ENCODE measurements around the gene BANK1.

The BANK1 gene

GRCh38 chr4:101823864-101824263 lies 33.3 kb downstream of the BANK1 start:
- no peaks in the 10 kb centered on the region for H3K36me3 ChIP-seq (ENCODE audit: control insufficient read depth in 1 of 2, insufficient read depth in 2 of 2, low read length in 2 of 2)
- no peaks in the 10 kb centered on the region for H3K9me3 ChIP-seq (ENCODE audit: control insufficient read depth in 1 of 2, low read length in 2 of 2)
- H3K4me1 ChIP-seq (ENCODE audit: control insufficient read depth in 1 of 2, insufficient read depth in 2 of 2, low read length in 2 of 2): no peaks in the 10 kb centered on the region
- H3K4me3 ChIP-seq (ENCODE audit: low read depth in 1 of 2, low read length in 2 of 2): no peak overlapping the region
- H3K27me3 ChIP-seq (ENCODE audit: low read depth, low read length): no peaks in the 10 kb centered on the region
- H3K27ac ChIP-seq (ENCODE audit: low read length): no peak overlapping the region

GRCh38 chr4:101824500-101824899 lies 34.0 kb downstream of the BANK1 start:
- Histone ChIP-seq H3K36me3 (ENCODE audit: control insufficient read depth in 1 of 2, insufficient read depth in 2 of 2, low read length in 2 of 2) (no peaks in the 10 kb centered on the region), H3K9me3 (ENCODE audit: control insufficient read depth in 1 of 2, low read length in 2 of 2) (no peaks in the 10 kb centered on the region), H3K27me3 (ENCODE audit: low read depth, low read length) (no peaks in the 10 kb centered on the region), H3K4me1 (ENCODE audit: control insufficient read depth in 1 of 2, insufficient read depth in 2 of 2, low read length in 2 of 2) (no peaks in the 10 kb centered on the region), H3K4me3 (ENCODE audit: low read depth in 1 of 2, low read length in 2 of 2) (no peak overlapping the region), H3K27ac (ENCODE audit: low read length) (no peak overlapping the region)

- Histone ChIP-seq H3K27ac (ENCODE audit: low read length) (no peak overlapping the region), H3K4me1 (ENCODE audit: control insufficient read depth in 1 of 2, insufficient read depth in 2 of 2, low read length in 2 of 2) (no peaks in the 10 kb centered on the region)
These were observed 35.4 kb downstream of the BANK1 start for GRCh38 chr4:101825953-101826352.

GRCh38 chr4:101831816-101832215 lies 41.3 kb downstream of the BANK1 start:
- Histone ChIP-seq H3K36me3 (ENCODE audit: control insufficient read depth in 1 of 2, insufficient read depth in 2 of 2, low read length in 2 of 2) (no peaks in the 10 kb centered on the region), H3K9me3 (ENCODE audit: control insufficient read depth in 1 of 2, low read length in 2 of 2) (no peaks in the 10 kb centered on the region), H3K27me3 (ENCODE audit: low read depth, low read length) (no peaks in the 10 kb centered on the region), H3K27ac (ENCODE audit: low read length) (no peak overlapping the region), H3K4me3 (ENCODE audit: low read depth in 1 of 2, low read length in 2 of 2) (no peak overlapping the region), H3K4me1 (ENCODE audit: control insufficient read depth in 1 of 2, insufficient read depth in 2 of 2, low read length in 2 of 2) (peaks cover 0 to 3% of the 10 kb centered on the region in 2 donors)

More at GRCh38 chr4:101825953-101826352, 35.4 kb downstream of the BANK1 start:
- Histone ChIP-seq H3K36me3 (ENCODE audit: control insufficient read depth in 1 of 2, insufficient read depth in 2 of 2, low read length in 2 of 2) (no peaks in the 10 kb centered on the region), H3K27me3 (ENCODE audit: low read depth, low read length) (no peaks in the 10 kb centered on the region), H3K4me3 (ENCODE audit: low read depth in 1 of 2, low read length in 2 of 2) (no peak overlapping the region), H3K9me3 (ENCODE audit: control insufficient read depth in 1 of 2, low read length in 2 of 2) (no peaks in the 10 kb centered on the region)

GRCh38 chr4:101833480-101833879 lies 43.0 kb downstream of the BANK1 start:
- Histone ChIP-seq H3K36me3 (ENCODE audit: control insufficient read depth in 1 of 2, insufficient read depth in 2 of 2, low read length in 2 of 2) (no peaks in the 10 kb centered on the region), H3K4me1 (ENCODE audit: control insufficient read depth in 1 of 2, insufficient read depth in 2 of 2, low read length in 2 of 2) (peaks cover 0 to 3% of the 10 kb centered on the region in 2 donors), H3K4me3 (ENCODE audit: low read depth in 1 of 2, low read length in 2 of 2) (no peak overlapping the region), H3K27me3 (ENCODE audit: low read depth, low read length) (no peaks in the 10 kb centered on the region), H3K9me3 (ENCODE audit: control insufficient read depth in 1 of 2, low read length in 2 of 2) (no peaks in the 10 kb centered on the region), H3K27ac (ENCODE audit: low read length) (no peak overlapping the region)

- Histone ChIP-seq H3K36me3 (ENCODE audit: control insufficient read depth in 1 of 2, insufficient read depth in 2 of 2, low read length in 2 of 2) (no peaks in the 10 kb centered on the region), H3K4me3 (ENCODE audit: low read depth in 1 of 2, low read length in 2 of 2) (no peak overlapping the region), H3K27ac (ENCODE audit: low read length) (no peak overlapping the region), H3K4me1 (ENCODE audit: control insufficient read depth in 1 of 2, insufficient read depth in 2 of 2, low read length in 2 of 2) (peaks cover 0 to 3% of the 10 kb centered on the region in 2 donors), H3K27me3 (ENCODE audit: low read depth, low read length) (no peaks in the 10 kb centered on the region), H3K9me3 (ENCODE audit: control insufficient read depth in 1 of 2, low read length in 2 of 2) (no peaks in the 10 kb centered on the region)
These were observed 44.8 kb downstream of the BANK1 start for GRCh38 chr4:101835121-101835904.

GRCh38 chr4:101843054-101843453 lies 52.5 kb downstream of the BANK1 start:
- no peaks in the 10 kb centered on the region for H3K36me3 ChIP-seq (ENCODE audit: control insufficient read depth in 1 of 2, insufficient read depth in 2 of 2, low read length in 2 of 2)
- no peaks in the 10 kb centered on the region for H3K9me3 ChIP-seq (ENCODE audit: control insufficient read depth in 1 of 2, low read length in 2 of 2)

GRCh38 chr4:101846550-101846949 lies 56.0 kb downstream of the BANK1 start:
- Histone ChIP-seq H3K9me3 (ENCODE audit: control insufficient read depth in 1 of 2, low read length in 2 of 2) (no peaks in the 10 kb centered on the region), H3K4me3 (ENCODE audit: low read depth in 1 of 2, low read length in 2 of 2) (no peak overlapping the region), H3K27ac (ENCODE audit: low read length) (no peak overlapping the region), H3K27me3 (ENCODE audit: low read depth, low read length) (no peaks in the 10 kb centered on the region), H3K36me3 (ENCODE audit: control insufficient read depth in 1 of 2, insufficient read depth in 2 of 2, low read length in 2 of 2) (no peaks in the 10 kb centered on the region), H3K4me1 (ENCODE audit: control insufficient read depth in 1 of 2, insufficient read depth in 2 of 2, low read length in 2 of 2) (no peaks in the 10 kb centered on the region)

More at GRCh38 chr4:101843054-101843453, 52.5 kb downstream of the BANK1 start:
- Histone ChIP-seq H3K4me3 (ENCODE audit: low read depth in 1 of 2, low read length in 2 of 2) (no peak overlapping the region), H3K27ac (ENCODE audit: low read length) (no peak overlapping the region), H3K27me3 (ENCODE audit: low read depth, low read length) (no peaks in the 10 kb centered on the region), H3K4me1 (ENCODE audit: control insufficient read depth in 1 of 2, insufficient read depth in 2 of 2, low read length in 2 of 2) (no peaks in the 10 kb centered on the region)

- Histone ChIP-seq H3K4me1 (ENCODE audit: control insufficient read depth in 1 of 2, insufficient read depth in 2 of 2, low read length in 2 of 2) (no peaks in the 10 kb centered on the region), H3K36me3 (ENCODE audit: control insufficient read depth in 1 of 2, insufficient read depth in 2 of 2, low read length in 2 of 2) (no peaks in the 10 kb centered on the region), H3K9me3 (ENCODE audit: control insufficient read depth in 1 of 2, low read length in 2 of 2) (no peaks in the 10 kb centered on the region), H3K27me3 (ENCODE audit: low read depth, low read length) (no peaks in the 10 kb centered on the region), H3K27ac (ENCODE audit: low read length) (no peak overlapping the region), H3K4me3 (ENCODE audit: low read depth in 1 of 2, low read length in 2 of 2) (no peak overlapping the region)
These were observed 60.2 kb downstream of the BANK1 start for GRCh38 chr4:101850698-101851097.

GRCh38 chr4:101851672-101852071 lies 61.1 kb downstream of the BANK1 start:
- Histone ChIP-seq H3K4me1 (ENCODE audit: control insufficient read depth in 1 of 2, insufficient read depth in 2 of 2, low read length in 2 of 2) (no peaks in the 10 kb centered on the region), H3K27ac (ENCODE audit: low read length) (no peak overlapping the region), H3K36me3 (ENCODE audit: control insufficient read depth in 1 of 2, insufficient read depth in 2 of 2, low read length in 2 of 2) (no peaks in the 10 kb centered on the region), H3K27me3 (ENCODE audit: low read depth, low read length) (no peaks in the 10 kb centered on the region), H3K4me3 (ENCODE audit: low read depth in 1 of 2, low read length in 2 of 2) (no peak overlapping the region), H3K9me3 (ENCODE audit: control insufficient read depth in 1 of 2, low read length in 2 of 2) (no peaks in the 10 kb centered on the region)

- H3K36me3 ChIP-seq (ENCODE audit: control insufficient read depth in 1 of 2, insufficient read depth in 2 of 2, low read length in 2 of 2): no peaks in the 10 kb centered on the region
- no peaks in the 10 kb centered on the region for H3K4me1 ChIP-seq (ENCODE audit: control insufficient read depth in 1 of 2, insufficient read depth in 2 of 2, low read length in 2 of 2)
- H3K9me3 ChIP-seq (ENCODE audit: control insufficient read depth in 1 of 2, low read length in 2 of 2): no peaks in the 10 kb centered on the region
- no peaks in the 10 kb centered on the region for H3K27me3 ChIP-seq (ENCODE audit: low read depth, low read length)
- no peak overlapping the region for H3K4me3 ChIP-seq (ENCODE audit: low read depth in 1 of 2, low read length in 2 of 2)
- H3K27ac ChIP-seq (ENCODE audit: low read length): no peak overlapping the region
These were observed 62.5 kb downstream of the BANK1 start for GRCh38 chr4:101853028-101853427.

- Histone ChIP-seq H3K27me3 (ENCODE audit: low read depth, low read length) (no peaks in the 10 kb centered on the region), H3K4me3 (ENCODE audit: low read depth in 1 of 2, low read length in 2 of 2) (no peak overlapping the region), H3K27ac (ENCODE audit: low read length) (no peak overlapping the region), H3K4me1 (ENCODE audit: control insufficient read depth in 1 of 2, insufficient read depth in 2 of 2, low read length in 2 of 2) (no peaks in the 10 kb centered on the region), H3K9me3 (ENCODE audit: control insufficient read depth in 1 of 2, low read length in 2 of 2) (no peaks in the 10 kb centered on the region), H3K36me3 (ENCODE audit: control insufficient read depth in 1 of 2, insufficient read depth in 2 of 2, low read length in 2 of 2) (no peaks in the 10 kb centered on the region)
These were observed 63.2 kb downstream of the BANK1 start for GRCh38 chr4:101853691-101854090.
